ENCODE results near the gene KLHL25.
A peak's percentile ranks its signal among the peaks of the same experiment; 100 is the strongest.
"Not testable (repeated sequence)": the region's sequence is repeated elsewhere in the genome, so short reads cannot be mapped to it uniquely, and the experiment has no call there.

KLHL25 gene

DNA sequence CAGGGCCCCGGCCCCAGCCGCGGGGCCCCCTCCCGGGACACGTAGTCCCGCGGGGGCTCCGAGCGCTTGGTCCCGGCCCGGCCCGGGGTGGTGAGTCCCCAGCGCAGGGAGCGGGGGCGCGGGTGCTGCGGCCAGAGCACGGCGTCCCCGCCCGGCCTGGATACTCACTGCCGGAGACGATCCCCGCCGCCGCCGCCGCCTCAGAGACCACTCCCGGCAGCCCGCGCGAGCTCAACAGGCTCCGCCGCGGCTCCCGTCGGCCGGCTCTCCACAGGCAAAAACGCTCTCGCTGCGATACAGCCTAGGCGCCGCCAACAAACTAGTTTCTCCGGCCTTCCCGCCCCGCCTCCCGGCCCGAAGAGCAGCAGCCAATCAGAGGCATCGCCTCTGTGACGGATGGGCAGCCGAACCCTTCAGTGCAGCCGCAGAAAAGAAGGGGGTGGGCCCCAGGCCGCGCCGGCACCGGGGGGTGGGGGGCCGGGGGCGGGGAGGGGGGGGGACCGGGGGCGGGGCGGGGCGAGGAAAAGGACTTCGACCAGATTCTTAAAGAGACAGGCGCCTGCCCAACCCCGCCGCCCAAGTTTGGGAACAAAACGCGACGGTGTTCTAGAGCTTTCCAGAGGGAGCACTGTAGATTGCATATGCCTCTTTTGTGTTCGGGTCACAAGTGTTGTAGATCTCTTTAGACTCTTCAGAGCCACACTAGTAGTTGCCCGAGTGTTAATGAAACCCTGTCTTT, at the start of gene KLHL25:
KLHL25 (minus strand) TSS at position 328 of the 739 bp plus-strand sequence. CDS start 25,115 bp downstream, outside the sequence.
- peak; percentile 85 for DNase-seq (ENCODE audit: low read depth)

GRCh38 chr15:85840802-85841152, 46.1 kb upstream of the KLHL25 start:
- no peak for DNase-seq (ENCODE audit: low read depth)

GRCh38 chr15:85840079-85840801, 45.5 kb upstream of the KLHL25 start:
- DNase-seq (ENCODE audit: low read depth), result peak; percentile 32

DNA sequence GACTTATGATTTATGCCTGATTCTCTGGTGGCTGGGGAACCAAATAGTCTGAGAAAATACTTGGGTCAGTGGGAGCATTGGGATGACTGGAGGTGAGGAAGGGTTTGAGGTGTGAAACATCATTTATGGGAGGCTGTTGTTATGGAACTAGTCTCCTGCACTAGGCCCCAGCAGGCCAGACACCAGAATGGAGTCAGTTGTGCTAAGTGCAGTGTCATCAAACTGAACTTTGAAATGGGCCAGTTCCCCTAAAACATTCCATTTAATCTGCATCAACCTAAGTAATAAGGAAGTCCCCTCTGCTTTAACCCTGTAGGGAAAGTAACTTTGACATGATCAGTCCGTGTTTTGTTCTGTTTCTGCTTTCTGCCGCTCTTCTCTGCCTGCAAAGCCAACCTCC, 44.9 kb upstream of the KLHL25 start:
- no peak for DNase-seq (ENCODE audit: low read depth)

GRCh38 chr15:85838655-85839054, 43.9 kb upstream of the KLHL25 start:
- DNase-seq (ENCODE audit: low read depth), result no peak

GRCh38 chr15:85837881-85838280, 43.2 kb upstream of the KLHL25 start:
- no peak for DNase-seq (ENCODE audit: low read depth)

GRCh38 chr15:85837011-85837433, 42.3 kb upstream of the KLHL25 start:
- DNase-seq (ENCODE audit: low read depth), result no peak

- DNase-seq (ENCODE audit: low read depth), result no peak
Observed at GRCh38 chr15:85834651-85835050, 39.9 kb upstream of the KLHL25 start.

- no peak for DNase-seq (ENCODE audit: low read depth)
Observed at GRCh38 chr15:85832394-85832793, 37.7 kb upstream of the KLHL25 start.

DNA sequence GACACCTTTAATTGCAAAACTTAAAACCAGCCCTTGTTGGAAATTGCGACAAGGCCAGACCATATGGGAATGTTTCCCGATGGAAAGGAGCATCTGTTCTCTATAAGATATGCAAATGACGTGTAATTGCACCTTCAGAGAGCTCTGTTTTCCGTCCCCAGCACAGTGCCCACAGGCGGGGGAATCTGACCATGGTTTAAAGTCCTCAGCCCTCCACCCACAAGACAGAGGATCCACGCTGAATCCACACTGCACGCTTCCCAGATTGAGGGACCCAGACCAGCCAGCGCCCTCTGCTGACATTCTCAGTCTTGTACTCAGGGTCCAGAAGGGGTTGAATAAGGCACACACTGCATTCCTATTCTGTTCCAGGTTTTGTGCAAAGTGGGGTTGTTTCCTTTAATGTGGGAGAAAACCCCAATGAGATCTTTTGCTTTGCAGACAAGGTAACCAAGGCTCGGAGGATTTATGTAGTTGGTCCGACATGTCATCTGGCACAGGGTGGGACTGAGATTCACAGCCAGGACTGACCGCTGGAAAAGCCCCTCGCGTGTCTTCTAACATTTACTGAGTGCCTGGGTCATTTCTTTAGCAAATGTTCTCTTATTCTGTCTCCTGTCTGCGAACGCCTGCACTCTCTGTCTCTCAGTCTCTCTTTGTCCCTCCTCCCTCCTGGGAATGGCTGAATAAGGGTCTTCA, 36.8 kb upstream of the KLHL25 start:
- peak; percentile 29 for DNase-seq (ENCODE audit: low read depth)

GRCh38 chr15:85829754-85830153, 35.0 kb upstream of the KLHL25 start:
- not testable (repeated sequence) for DNase-seq (ENCODE audit: low read depth)

- no peak for DNase-seq (ENCODE audit: low read depth)
Observed at GRCh38 chr15:85828874-85829273, 34.1 kb upstream of the KLHL25 start.

DNA sequence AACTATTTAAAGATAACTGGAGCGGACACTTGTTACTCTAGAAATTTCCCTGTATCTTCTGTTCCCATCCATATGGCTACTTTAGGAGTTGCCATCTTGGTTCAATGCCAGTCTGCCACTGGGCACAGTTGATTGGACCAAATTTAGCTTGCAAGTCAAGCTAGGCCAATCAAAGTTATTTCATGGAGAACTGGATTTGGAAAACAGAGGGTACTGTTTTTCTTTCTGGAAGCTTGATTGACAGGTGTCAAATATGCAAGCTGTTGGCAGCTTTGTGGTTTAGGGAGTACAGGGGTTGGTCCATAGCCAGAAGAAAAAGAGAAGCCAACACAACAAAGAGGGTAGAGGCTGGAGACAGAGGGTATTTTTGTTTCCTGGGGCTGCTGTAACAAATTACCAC, 33.4 kb upstream of the KLHL25 start:
- DNase-seq (ENCODE audit: low read depth), result no peak

GRCh38 chr15:85826756-85827515, 32.2 kb upstream of the KLHL25 start:
- no peak for DNase-seq (ENCODE audit: low read depth)

DNA sequence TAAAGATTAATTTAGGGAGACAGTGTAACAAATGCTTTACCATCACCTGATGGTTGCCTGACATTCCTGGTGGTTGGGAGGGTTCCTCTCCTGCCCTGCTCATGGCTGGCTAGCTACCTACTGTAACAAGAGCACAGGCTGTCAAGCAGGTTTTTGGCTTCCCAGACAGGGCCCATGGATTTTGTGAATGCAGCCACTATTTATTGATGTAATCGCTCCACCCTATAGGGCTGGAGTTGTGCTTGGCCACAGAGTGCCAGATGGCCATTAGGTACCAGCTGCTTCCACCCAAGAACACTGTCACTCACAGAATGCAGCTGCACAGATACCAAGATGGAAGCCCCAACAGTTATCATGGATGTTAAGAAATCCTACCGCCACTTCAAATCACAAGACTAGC, 31.0 kb upstream of the KLHL25 start:
- DNase-seq (ENCODE audit: low read depth), result no peak

GRCh38 chr15:85825118-85825517, 30.4 kb upstream of the KLHL25 start:
- DNase-seq (ENCODE audit: low read depth), result no peak

GRCh38 chr15:85821545-85821944, 26.8 kb upstream of the KLHL25 start:
- DNase-seq (ENCODE audit: low read depth), result no peak

DNA sequence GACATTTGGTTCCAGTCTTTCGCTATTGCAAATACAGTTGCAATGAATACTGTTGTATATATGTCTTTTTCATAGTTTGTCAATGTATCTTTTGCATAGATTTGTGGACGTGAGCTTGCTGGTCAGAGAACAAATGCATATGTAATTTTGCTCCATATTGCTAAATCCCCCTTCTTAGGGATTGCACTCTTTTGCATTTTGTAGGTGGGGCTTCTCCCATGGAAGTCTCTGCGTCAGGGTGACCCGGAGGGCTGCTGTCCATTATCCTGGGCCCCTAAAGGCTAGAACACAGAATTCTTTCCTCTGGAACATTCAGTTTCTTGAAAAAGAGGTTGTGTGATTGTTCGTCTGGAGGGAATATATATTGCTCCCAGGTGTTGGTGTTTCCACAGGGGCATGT, 25.2 kb upstream of the KLHL25 start:
- no peak for DNase-seq (ENCODE audit: low read depth)

DNA sequence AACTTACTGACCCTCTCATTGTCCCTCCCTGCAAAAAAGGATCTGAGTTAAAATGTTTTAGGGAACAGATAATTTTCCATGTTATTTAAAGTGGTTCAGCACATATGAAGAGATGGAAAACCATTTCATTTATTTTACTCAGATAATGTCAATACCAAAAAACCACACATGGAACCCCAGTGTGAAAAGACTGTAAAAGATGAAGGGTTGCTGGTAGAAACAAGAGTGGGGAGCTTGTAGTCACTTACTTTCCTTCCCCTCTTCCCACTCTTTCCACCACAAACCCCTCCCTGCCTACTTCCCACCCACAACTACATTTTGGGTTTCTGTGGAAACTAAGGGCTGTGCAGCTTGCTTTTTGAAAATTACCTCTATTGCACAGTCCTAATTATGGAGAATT, 18.5 kb upstream of the KLHL25 start:
- DNase-seq (ENCODE audit: low read depth), result no peak

GRCh38 chr15:85810075-85810474, 15.3 kb upstream of the KLHL25 start:
- DNase-seq (ENCODE audit: low read depth), result no peak

DNA sequence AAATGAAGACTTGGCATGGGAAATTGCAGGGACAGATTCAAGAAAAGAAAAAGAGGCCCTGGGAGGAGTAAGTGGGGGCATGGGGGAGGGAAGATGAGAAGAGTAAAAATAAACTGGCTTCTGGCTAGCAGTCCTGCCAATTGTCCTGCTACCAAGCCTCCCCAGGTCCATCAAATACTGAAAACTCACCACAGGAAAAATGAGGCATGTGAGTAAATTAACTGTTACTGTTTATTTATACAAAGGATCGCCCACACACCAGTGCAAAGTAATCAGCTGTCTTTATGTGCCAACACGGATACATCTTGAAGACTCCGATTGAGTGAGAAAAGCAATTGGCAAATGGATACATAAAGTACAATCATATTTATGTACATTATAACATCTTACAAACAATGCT, 10.7 kb upstream of the KLHL25 start:
- no peak for DNase-seq (ENCODE audit: low read depth)

GRCh38 chr15:85804481-85805170, 9.9 kb upstream of the KLHL25 start:
- DNase-seq (ENCODE audit: low read depth), result no peak
